A549 (cell line): ENCODE measurements around the gene FAHD1.

Source experiments
- CBX2 ChIP-seq: fragments of 200-600 bp; sonication (generic); IDR thresholded peaks from 2 replicates; pipeline ENCODE4 v1.6.1; 2016; ENCODE audit warnings: low read depth, mild to moderate bottlenecking, borderline replicate concordance
- EP300 ChIP-seq, 2 experiments: fragments of >200 bp; sonication (Bioruptor Twin); formaldehyde crosslinking; IDR thresholded peaks; 2 replicates in 1 of 2; 3 replicates in 1 of 2; pipeline ENCODE4 v1.6.1; 2016 to 2017
- HOXB13 ChIP-seq: fragments of 250-450 bp; sonication (Bioruptor Pico); IDR thresholded peaks from 2 replicates; pipeline ENCODE4 v1.5.0; 2020; ENCODE audit warnings: low read depth, mild to moderate bottlenecking, moderate library complexity
- KDM1A ChIP-seq: fragments of 200-600 bp; sonication (generic); IDR thresholded peaks from 2 replicates; pipeline ENCODE4 v1.6.1; 2016; ENCODE audit warnings: low read depth, mild to moderate bottlenecking
- KDM5A ChIP-seq: fragments of 200-600 bp; sonication (generic); IDR thresholded peaks from 2 replicates; pipeline ENCODE4 v1.6.1; 2016; ENCODE audit warnings: antibody characterized with exemption, mild to moderate bottlenecking
- MAFK ChIP-seq: fragments of 450-650 bp; IDR thresholded peaks from 2 replicates; pipeline ENCODE4 v1.6.1; 2014; ENCODE audit not compliant: partially characterized antibody
- NR3C1 ChIP-seq: fragments of >200 bp; sonication (Bioruptor Twin); formaldehyde crosslinking; IDR thresholded peaks from 3 replicates; pipeline ENCODE4 v1.6.1; 2017
- POLR2A ChIP-seq: IDR thresholded peaks from 2 replicates; pipeline ENCODE4 v1.6.1; 2012; ENCODE audit warnings: mild to moderate bottlenecking, low read length
- RNF2 ChIP-seq: fragments of 200-600 bp; sonication (generic); IDR thresholded peaks from 2 replicates; pipeline ENCODE4 v1.6.1; 2016; ENCODE audit warnings: low read depth, mild to moderate bottlenecking, antibody characterized with exemption, moderate library complexity, borderline replicate concordance
- TF ChIP-seq, protein P1 (sequence below): fragments of >200 bp; sonication (Bioruptor Twin); formaldehyde crosslinking; IDR thresholded peaks from 3 replicates; pipeline ENCODE4 v1.5.1; 2016
- TF ChIP-seq, protein P2 (sequence below): IDR thresholded peaks from 2 replicates; pipeline ENCODE4 v1.6.1; 2012; ENCODE audit warnings: low read depth, borderline replicate concordance
- TF ChIP-seq, protein P3 (sequence below): fragments of 200-600 bp; sonication (generic); IDR thresholded peaks from 2 replicates; pipeline ENCODE4 v1.6.1; 2016; ENCODE audit warnings: antibody characterized with exemption, mild to moderate bottlenecking, moderate library complexity
- TF ChIP-seq, protein P4 (sequence below): IDR thresholded peaks from 2 replicates; pipeline ENCODE4 v1.6.1; 2012
- TF ChIP-seq, protein P5 (sequence below): fragments of 150-350 bp; IDR thresholded peaks from 2 replicates; pipeline ENCODE4 v1.6.1; 2014; ENCODE audit warnings: low read depth, mild to moderate bottlenecking, low read length

DNA sequence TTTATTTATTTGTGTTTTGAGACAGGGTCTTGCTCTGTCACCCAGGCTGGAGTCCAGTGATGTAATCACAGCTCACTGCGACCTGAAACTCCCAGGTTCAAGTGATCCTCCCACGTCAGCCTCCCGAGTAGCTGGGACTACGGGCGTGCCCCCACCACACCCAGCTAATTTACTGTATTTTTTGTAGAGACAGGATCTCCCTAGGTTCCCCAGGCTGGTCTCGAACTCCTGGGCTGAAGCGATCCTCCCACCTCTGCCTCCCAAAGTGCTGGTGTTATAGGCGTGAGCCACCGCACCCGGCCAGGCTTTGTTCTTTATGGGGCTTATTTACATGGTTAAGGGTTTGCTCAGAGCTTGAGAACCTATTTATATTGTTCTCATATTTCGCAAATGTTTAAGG lies 50.8 kb downstream of the FAHD1 start:
- TF ChIP-seq RNF2, result no peak
- TF ChIP-seq KDM1A, result no peak
- TF ChIP-seq, protein P1, sequence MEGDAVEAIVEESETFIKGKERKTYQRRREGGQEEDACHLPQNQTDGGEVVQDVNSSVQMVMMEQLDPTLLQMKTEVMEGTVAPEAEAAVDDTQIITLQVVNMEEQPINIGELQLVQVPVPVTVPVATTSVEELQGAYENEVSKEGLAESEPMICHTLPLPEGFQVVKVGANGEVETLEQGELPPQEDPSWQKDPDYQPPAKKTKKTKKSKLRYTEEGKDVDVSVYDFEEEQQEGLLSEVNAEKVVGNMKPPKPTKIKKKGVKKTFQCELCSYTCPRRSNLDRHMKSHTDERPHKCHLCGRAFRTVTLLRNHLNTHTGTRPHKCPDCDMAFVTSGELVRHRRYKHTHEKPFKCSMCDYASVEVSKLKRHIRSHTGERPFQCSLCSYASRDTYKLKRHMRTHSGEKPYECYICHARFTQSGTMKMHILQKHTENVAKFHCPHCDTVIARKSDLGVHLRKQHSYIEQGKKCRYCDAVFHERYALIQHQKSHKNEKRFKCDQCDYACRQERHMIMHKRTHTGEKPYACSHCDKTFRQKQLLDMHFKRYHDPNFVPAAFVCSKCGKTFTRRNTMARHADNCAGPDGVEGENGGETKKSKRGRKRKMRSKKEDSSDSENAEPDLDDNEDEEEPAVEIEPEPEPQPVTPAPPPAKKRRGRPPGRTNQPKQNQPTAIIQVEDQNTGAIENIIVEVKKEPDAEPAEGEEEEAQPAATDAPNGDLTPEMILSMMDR, result no peak
- TF ChIP-seq, protein P2, sequence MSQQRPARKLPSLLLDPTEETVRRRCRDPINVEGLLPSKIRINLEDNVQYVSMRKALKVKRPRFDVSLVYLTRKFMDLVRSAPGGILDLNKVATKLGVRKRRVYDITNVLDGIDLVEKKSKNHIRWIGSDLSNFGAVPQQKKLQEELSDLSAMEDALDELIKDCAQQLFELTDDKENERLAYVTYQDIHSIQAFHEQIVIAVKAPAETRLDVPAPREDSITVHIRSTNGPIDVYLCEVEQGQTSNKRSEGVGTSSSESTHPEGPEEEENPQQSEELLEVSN, result no peak
- TF ChIP-seq, protein P3, sequence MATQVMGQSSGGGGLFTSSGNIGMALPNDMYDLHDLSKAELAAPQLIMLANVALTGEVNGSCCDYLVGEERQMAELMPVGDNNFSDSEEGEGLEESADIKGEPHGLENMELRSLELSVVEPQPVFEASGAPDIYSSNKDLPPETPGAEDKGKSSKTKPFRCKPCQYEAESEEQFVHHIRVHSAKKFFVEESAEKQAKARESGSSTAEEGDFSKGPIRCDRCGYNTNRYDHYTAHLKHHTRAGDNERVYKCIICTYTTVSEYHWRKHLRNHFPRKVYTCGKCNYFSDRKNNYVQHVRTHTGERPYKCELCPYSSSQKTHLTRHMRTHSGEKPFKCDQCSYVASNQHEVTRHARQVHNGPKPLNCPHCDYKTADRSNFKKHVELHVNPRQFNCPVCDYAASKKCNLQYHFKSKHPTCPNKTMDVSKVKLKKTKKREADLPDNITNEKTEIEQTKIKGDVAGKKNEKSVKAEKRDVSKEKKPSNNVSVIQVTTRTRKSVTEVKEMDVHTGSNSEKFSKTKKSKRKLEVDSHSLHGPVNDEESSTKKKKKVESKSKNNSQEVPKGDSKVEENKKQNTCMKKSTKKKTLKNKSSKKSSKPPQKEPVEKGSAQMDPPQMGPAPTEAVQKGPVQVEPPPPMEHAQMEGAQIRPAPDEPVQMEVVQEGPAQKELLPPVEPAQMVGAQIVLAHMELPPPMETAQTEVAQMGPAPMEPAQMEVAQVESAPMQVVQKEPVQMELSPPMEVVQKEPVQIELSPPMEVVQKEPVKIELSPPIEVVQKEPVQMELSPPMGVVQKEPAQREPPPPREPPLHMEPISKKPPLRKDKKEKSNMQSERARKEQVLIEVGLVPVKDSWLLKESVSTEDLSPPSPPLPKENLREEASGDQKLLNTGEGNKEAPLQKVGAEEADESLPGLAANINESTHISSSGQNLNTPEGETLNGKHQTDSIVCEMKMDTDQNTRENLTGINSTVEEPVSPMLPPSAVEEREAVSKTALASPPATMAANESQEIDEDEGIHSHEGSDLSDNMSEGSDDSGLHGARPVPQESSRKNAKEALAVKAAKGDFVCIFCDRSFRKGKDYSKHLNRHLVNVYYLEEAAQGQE, result no peak
- TF ChIP-seq EP300 (IDR thresholded peaks at IDR 0.05), result no peak
- TF ChIP-seq, protein P4, sequence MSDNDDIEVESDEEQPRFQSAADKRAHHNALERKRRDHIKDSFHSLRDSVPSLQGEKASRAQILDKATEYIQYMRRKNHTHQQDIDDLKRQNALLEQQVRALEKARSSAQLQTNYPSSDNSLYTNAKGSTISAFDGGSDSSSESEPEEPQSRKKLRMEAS, result no peak
- no peak for TF ChIP-seq HOXB13 (CRISPR knock-in tag)
- TF ChIP-seq POLR2A, result no peak
- no peak for TF ChIP-seq MAFK
- no peak for TF ChIP-seq NR3C1
- TF ChIP-seq, protein P5, sequence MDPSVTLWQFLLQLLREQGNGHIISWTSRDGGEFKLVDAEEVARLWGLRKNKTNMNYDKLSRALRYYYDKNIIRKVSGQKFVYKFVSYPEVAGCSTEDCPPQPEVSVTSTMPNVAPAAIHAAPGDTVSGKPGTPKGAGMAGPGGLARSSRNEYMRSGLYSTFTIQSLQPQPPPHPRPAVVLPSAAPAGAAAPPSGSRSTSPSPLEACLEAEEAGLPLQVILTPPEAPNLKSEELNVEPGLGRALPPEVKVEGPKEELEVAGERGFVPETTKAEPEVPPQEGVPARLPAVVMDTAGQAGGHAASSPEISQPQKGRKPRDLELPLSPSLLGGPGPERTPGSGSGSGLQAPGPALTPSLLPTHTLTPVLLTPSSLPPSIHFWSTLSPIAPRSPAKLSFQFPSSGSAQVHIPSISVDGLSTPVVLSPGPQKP, result no peak
- no peak for TF ChIP-seq CBX2
- no peak for TF ChIP-seq KDM5A
